GM12873 (cell line): ENCODE results near the gene MAPKAPK5.

Experiments
- CTCF ChIP-seq: IDR thresholded peaks from 2 replicates; pipeline ENCODE4 v1.5.1; 2012; ENCODE audit warnings: low read depth, mild to moderate bottlenecking, moderate library complexity, low read length, control low read depth; ENCODE audit not compliant: insufficient read depth; ENCODE audit errors: missing control alignments

Gene MAPKAPK5

GRCh38 chr12:111841750-111842555, at the start of gene MAPKAPK5:
Gene MAPKAPK5 (plus strand): TSS chr12:111842228. CDS start chr12:111842734, 506 bp downstream.
- no peak for TF ChIP-seq CTCF

- no peak for TF ChIP-seq CTCF
These were observed 49.2 kb upstream of the MAPKAPK5 start for GRCh38 chr12:111792856-111793235.

GRCh38 chr12:111798182-111798581, 43.8 kb upstream of the MAPKAPK5 start:
- TF ChIP-seq CTCF = no peak

- TF ChIP-seq CTCF = no peak
These were observed 42.3 kb upstream of the MAPKAPK5 start for GRCh38 chr12:111799758-111800157.

- TF ChIP-seq CTCF = no peak
These were observed 38.9 kb upstream of the MAPKAPK5 start for GRCh38 chr12:111803038-111803626.

GRCh38 chr12:111803851-111804250, 38.2 kb upstream of the MAPKAPK5 start:
- TF ChIP-seq CTCF = no peak

GRCh38 chr12:111806304-111806703, 35.7 kb upstream of the MAPKAPK5 start:
- no peak for TF ChIP-seq CTCF
